GM12874 (cell line): ENCODE results near the gene ADAMTS2.

ENCODE experiments used
- TF ChIP-seq, protein P1 (sequence below): IDR thresholded peaks from 2 replicates; pipeline ENCODE4 v1.5.1; 2011; ENCODE audit warnings: low read depth, mild to moderate bottlenecking, control low read depth, low read length, moderate library complexity; ENCODE audit not compliant: insufficient read depth

ADAMTS2 gene

DNA sequence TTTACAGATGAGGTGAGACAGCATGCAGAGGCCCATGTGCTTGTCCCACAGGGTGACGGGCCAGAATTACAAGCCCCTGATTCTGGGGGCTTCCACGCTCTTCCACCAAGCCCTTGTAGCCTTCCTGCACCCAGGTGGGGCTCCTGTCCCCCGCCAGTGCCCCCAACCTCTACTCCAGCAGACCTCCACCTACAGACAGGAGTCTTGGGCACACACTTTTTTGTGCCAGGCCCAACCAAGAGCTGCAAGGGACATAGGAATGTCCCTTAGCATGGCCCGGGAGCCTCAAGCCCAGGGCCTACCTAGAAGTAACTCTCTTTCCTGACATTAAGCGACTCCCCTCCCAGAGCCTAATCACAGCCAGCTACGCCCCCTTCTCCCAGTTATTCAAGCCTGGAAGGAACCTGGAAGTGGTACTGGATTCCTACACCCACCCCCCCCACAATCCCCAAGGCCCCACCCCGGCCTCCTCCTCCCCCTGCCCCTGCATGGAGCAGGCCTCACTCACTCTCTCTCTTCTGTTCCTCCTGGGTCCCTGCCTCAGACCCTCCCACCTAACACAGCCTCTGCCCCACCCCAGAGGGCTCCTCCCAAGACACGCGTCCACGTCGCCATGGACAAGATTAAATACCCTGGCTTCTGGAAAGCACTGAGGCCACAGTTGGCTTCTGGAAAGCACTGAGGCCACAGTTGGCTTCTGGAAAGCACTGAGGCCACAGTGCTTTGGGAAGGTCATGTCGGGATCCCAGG, 30.5 kb downstream of the ADAMTS2 start:
- TF ChIP-seq, protein P1, sequence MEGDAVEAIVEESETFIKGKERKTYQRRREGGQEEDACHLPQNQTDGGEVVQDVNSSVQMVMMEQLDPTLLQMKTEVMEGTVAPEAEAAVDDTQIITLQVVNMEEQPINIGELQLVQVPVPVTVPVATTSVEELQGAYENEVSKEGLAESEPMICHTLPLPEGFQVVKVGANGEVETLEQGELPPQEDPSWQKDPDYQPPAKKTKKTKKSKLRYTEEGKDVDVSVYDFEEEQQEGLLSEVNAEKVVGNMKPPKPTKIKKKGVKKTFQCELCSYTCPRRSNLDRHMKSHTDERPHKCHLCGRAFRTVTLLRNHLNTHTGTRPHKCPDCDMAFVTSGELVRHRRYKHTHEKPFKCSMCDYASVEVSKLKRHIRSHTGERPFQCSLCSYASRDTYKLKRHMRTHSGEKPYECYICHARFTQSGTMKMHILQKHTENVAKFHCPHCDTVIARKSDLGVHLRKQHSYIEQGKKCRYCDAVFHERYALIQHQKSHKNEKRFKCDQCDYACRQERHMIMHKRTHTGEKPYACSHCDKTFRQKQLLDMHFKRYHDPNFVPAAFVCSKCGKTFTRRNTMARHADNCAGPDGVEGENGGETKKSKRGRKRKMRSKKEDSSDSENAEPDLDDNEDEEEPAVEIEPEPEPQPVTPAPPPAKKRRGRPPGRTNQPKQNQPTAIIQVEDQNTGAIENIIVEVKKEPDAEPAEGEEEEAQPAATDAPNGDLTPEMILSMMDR, result no peak

DNA sequence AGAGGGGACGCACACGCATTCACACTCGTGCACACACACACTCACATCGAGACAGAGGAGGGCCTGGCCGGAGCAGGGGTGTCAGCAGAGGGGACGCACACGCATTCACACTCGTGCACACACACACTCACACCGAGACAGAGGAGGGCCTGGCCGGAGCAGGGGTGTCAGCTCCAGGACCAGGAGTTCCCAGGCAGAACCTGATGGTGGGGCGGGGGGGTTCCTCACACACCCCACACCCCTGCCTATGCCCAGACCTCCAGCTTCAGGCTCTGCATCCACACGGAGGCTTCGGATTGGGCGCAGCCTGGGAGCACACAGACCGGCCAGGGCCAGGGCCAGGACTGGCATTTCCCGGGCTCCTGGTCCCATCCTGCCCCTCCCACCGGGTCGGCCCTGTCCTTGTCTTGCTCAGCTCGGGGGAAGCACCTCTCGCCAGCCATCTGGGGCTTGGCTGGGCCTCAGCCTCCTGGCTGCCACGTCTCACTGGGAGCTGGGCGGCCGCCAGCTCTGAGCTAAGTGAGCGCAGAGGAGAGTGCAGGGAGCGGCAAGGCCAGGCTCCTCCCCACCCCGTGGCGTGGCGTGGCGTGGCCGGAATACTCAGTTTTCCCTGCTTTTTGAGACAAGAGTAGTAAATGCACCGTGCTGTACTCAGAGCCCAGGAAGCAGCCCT, 31.3 kb downstream of the ADAMTS2 start:
- TF ChIP-seq, protein P1, result no peak

DNA sequence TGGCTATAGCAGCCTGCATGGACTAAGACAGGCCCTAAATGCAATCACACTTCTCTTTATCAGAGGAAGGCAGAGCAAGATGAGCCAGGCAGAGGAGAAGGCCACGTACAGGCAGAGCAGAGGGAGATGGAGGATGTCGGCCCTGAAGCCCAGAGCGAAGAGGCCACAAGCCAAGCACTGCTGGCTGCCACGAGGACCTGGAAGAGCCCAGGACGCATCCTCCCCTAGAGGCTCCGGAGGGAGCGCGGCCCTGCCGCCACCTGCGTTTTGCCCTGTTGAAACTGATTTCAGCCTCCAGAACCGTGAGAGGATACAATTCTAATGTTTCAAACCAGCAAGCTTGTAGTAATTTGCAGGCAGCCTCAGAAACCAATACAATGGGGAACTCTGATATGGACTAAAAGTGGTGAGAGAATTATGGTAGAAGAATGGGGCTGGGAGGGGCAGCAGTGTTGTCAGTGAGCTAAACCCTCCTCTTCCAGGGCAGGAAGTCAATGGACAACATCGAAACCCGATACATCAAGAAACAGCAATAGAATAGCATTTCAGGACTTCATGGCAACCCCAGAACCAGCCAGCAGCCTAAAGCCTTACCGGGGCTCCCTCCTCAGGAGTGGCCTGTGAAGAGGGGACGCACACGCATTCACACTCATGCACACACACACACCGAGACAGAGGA, 32.6 kb downstream of the ADAMTS2 start:
- TF ChIP-seq, protein P1, result no peak

DNA sequence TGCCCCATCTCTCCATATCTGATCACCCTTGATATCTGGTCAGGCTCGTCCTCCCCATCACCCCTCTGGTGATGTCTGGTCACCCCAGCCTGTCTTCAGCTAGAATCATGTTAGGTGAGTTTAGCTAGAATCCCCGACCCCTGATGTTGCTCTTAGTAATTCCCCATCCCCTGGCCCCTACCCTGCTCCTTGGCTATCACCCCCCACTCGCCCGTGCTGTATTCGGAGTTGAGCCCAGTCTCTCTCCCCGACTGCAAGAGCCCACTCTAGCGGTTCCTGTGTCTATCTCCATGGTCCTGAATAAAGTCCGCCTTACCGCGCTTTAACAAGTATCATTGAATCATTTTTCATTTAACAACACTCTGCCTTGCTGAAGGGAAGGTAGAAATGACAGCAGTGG, 33.7 kb downstream of the ADAMTS2 start:
- TF ChIP-seq, protein P1, result no peak

DNA sequence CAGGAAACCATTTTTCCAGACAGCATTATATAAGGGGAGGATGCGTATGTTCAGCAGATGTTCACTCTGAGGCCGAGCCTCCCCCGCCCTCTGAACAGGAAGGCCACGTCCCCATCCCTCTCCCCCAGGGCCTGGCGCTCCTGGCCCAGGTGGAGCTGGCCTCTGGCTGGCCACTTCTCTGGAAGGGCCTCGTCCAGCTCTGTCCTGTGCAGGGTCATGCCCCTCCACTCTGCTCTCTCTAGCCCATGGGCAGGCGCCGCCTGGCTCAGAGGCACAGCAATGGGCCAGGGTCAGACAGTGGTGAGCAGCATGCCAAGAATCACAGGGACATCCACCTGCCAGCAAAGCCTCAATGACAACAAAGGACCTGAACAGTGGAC, 34.2 kb downstream of the ADAMTS2 start:
- TF ChIP-seq, protein P1, result no peak

DNA sequence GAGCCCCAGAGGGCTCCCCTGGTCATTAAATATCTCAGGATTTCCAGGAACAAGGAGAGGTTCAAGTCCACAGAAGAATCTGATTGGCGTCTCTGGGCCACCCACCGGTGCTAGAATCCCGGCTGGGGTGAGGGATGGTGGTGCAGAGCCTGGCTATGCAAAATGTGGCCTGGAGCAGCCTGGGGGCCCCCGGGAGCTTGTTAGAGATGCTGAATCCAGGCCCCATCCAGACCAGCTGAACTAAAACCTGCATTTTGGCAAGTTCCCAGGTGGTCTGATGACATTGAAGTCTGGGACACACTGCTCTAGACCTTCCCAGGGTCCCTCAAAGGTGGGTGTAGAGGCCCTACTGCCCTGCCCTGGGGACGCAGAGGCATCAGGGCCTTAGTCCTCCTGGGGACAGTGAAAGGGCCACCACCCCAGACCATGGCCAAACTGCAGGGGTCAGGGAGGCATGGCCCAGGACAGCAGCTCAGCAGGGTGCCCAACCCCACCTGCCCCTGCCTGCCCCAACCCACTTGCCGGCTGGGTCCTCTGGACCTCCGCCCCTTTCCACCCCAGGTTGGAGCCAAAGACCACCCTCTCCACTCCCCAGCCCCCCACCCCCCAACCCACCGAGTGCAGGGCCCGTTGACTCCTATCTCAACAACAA, 34.7 kb downstream of the ADAMTS2 start:
- TF ChIP-seq, protein P1, result no peak

DNA sequence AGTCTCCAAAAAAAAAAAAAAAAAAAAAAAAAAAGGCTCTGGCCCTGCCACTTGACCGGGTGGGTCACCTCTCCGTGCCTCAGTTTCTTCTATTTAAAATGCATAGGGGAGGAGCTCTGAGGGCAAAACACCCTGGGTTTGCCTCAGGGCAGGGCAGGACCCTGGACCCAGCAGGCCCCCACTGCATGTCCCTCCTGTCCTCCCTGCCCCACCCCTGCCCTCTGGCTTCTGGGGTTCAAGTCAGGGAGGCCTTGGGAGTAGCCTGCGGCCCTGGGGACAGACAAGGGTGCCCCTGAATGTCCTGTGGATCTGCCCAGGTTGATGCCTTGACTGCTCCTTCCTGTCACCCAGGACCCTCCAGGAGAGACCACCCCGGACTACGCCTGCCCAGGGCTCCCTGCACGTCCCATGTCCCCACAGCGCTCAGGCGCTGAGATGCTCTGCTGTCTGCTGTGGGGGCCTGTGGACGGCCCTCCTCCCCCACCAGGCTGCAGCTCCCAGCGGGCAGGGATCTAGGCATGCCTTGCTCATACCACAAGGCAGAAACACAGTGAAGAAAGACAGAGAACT, 35.4 kb downstream of the ADAMTS2 start:
- TF ChIP-seq, protein P1, result no peak
